Panc1 (cell line): ENCODE measurements around the gene RWDD1. TPM values are rescaled to one million over a fixed set of nuclear protein-coding genes. Genes with fewer than 3 reads are reported as not detected.
A peak's percentile ranks its signal among the peaks of the same experiment; 100 is the strongest.

Source experiments
- ATAC-seq: fragments of 200-7000 bp; cut with Tn5 transposase; 2 replicates; pipeline ENCODE4 v1.9.1; 2020; ENCODE audit warnings: mild to moderate bottlenecking, moderate library complexity
- BruUV-seq: library from RNA; stranded (reverse); fragments of 400-500 nt; replicated peaks from 2 replicates; lab custom pipeline; 2021; lab: Mats Ljungman, UMichigan
- CTCF ChIA-PET: fragments of 300-600 bp; sonication (Branson Sonifier 250); formaldehyde crosslinking; loops from one replicate; lab custom pipeline; 2022; ENCODE audit warnings: antibody characterized with exemption; lab: Charles Lee
- POLR2A ChIA-PET: fragments of 300-600 bp; sonication (Branson Sonifier 250); formaldehyde crosslinking; loops from one replicate; lab custom pipeline; 2022; ENCODE audit warnings: antibody characterized with exemption; lab: Charles Lee
- DNase-seq: peaks from one replicate; pipeline ENCODE4 v3.0.0-alpha.2; 2010; ENCODE audit warnings: low read depth, low spot score
- H3K27ac ChIP-seq: 2 replicates; pipeline ENCODE4 v1.5.1; 2011; ENCODE audit warnings: mild to moderate bottlenecking, low read length, inconsistent platforms
- H3K27me3 ChIP-seq: fragments of 200-500 bp; sonication (Bioruptor generic); 2 replicates; pipeline ENCODE4 v1.6.0; 2014; ENCODE audit warnings: low read length, inconsistent platforms; ENCODE audit not compliant: control insufficient read depth, insufficient read depth
- H3K36me3 ChIP-seq: fragments of 200-500 bp; sonication (Bioruptor generic); 2 replicates; pipeline ENCODE4 v1.5.1; 2014; ENCODE audit warnings: inconsistent platforms, mild to moderate bottlenecking, low read length, moderate library complexity; ENCODE audit not compliant: control insufficient read depth, insufficient read depth
- H3K4me1 ChIP-seq: 2 replicates; pipeline ENCODE4 v1.5.1; 2011; ENCODE audit warnings: inconsistent platforms, mild to moderate bottlenecking, low read length, moderate library complexity; ENCODE audit not compliant: control insufficient read depth, insufficient read depth
- H3K4me3 ChIP-seq, 2 experiments: 2 replicates each; pipeline ENCODE4 v1.5.1; 2011 to 2012; ENCODE audit warnings: low read depth in 2 of 2, low read length in 2 of 2, mild to moderate bottlenecking in 2 of 2, inconsistent platforms in 1 of 2, moderate library complexity in 1 of 2
- H3K9me3 ChIP-seq: fragments of 200-500 bp; sonication (Bioruptor generic); 2 replicates; pipeline ENCODE4 v1.5.1; 2014; ENCODE audit warnings: low read depth, mild to moderate bottlenecking, inconsistent platforms, low read length, moderate library complexity; ENCODE audit not compliant: control insufficient read depth, insufficient read depth
- CTCF ChIP-seq: fragments of 450-650 bp; IDR thresholded peaks from 2 replicates; pipeline ENCODE4 v1.5.1; 2017; ENCODE audit warnings: mild to moderate bottlenecking
- POLR2AphosphoS5 ChIP-seq: IDR thresholded peaks from 2 replicates; pipeline ENCODE4 v1.6.1; 2012; ENCODE audit warnings: mild to moderate bottlenecking, low read depth, low read length, moderate library complexity
- REST ChIP-seq, 2 experiments: IDR thresholded peaks; 2 replicates each; pipeline ENCODE4 v1.6.1; 2011 to 2012; ENCODE audit warnings: low read depth in 2 of 2, control low read depth in 1 of 2, low read length in 1 of 2, mild to moderate bottlenecking in 1 of 2, moderate library complexity in 1 of 2; ENCODE audit not compliant: insufficient read depth in 1 of 2
- SIN3A ChIP-seq: IDR thresholded peaks from 2 replicates; pipeline ENCODE4 v1.6.1; 2012; ENCODE audit warnings: low read depth, mild to moderate bottlenecking, low read length, moderate library complexity, borderline replicate concordance; ENCODE audit not compliant: insufficient read depth
- TCF7L2 ChIP-seq: IDR thresholded peaks from 2 replicates; pipeline ENCODE4 v1.6.1; 2011; ENCODE audit warnings: mild to moderate bottlenecking, low read depth, low read length, inconsistent platforms
- in situ Hi-C: cut with HindIII; loops from 2 replicates; pipeline ENCODE4 v1.10.0; 2016; ENCODE audit warnings: low sequenced_read_pairs, low pct_unique_long_range_greater_than_20kb
- intact Hi-C: fragments of 100-400 bp; cut with micrococcal nuclease; formaldehyde crosslinking; loops from one replicate; pipeline ENCODE4 v1.10.0; 2022; ENCODE audit not compliant: unreplicated experiment
- total RNA-seq: library from RNA; stranded (reverse); gene quantifications from one replicate; pipeline ENCODE4 v1.2.1, GENCODE V29; 2021; ENCODE audit not compliant: unreplicated experiment

The RWDD1 gene
- total RNA-seq, 1 experiment from 2014 or later, result 68.0 TPM

- H3K9me3 ChIP-seq, result no peaks in the 10 kb centered on the region
- in situ Hi-C loops, result no loop called here
- ChIA-PET CTCF (no interaction called here), POLR2A (interaction anchor here (0.5 kb wide), 1 partner anchor 55 kb away, joined by 3 read pairs; no protein-coding TSS in a partner anchor)
- intact Hi-C loops, result loop anchor here (5.0 kb wide), 1 partner anchor 271 kb away; no protein-coding TSS in a partner anchor
- ATAC-seq (0 out of 2 replicates have a peak, but pooled peaks have one; percentile 13), DNase-seq (peak; percentile 51)
- peaks cover 33% of the 10 kb centered on the region for H3K27me3 ChIP-seq
- H3K36me3 ChIP-seq, result no peaks in the 10 kb centered on the region
- H3K27ac ChIP-seq, result no peak overlapping the region
- H3K4me3 ChIP-seq, result no peak overlapping the region
- TF ChIP-seq TCF7L2, result no peak
- no peak for TF ChIP-seq POLR2AphosphoS5
- no peak for TF ChIP-seq CTCF
- no peak for TF ChIP-seq REST (IDR thresholded peaks at IDR 0.05; ENCODE audit: insufficient read depth in 1 of 2, low read depth in 2 of 2, low read length in 1 of 2)
- TF ChIP-seq SIN3A, result no peak
- no TSS peak for BruUV-seq
- H3K4me1 ChIP-seq, result no peaks in the 10 kb centered on the region; the same call in 1 of the 2 replicates
Observed at GRCh38 chr6:116557893-116558292, 13.4 kb upstream of the RWDD1 start.

- H3K4me1 ChIP-seq, result no peaks in the 10 kb centered on the region; the same call in none of the 2 replicates
- no peaks in the 10 kb centered on the region for H3K36me3 ChIP-seq
- ATAC-seq (no peak), DNase-seq (no peak)
- BruUV-seq, result no TSS peak
- H3K27me3 ChIP-seq, result peaks cover 32% of the 10 kb centered on the region
- no peaks in the 10 kb centered on the region for H3K9me3 ChIP-seq
- TF ChIP-seq TCF7L2 (no peak), CTCF (no peak), REST (IDR thresholded peaks at IDR 0.05; ENCODE audit: insufficient read depth in 1 of 2, low read depth in 2 of 2, low read length in 1 of 2) (no peak), POLR2AphosphoS5 (no peak)
- CTCF ChIA-PET, result interaction anchor here (1.4 kb wide), 1 partner anchor 291 kb away, joined by 5 read pairs; no protein-coding TSS in a partner anchor
- in situ Hi-C loops (no loop called here), intact Hi-C loops (no loop called here)
- H3K27ac ChIP-seq, result no peak overlapping the region
- H3K4me3 ChIP-seq, result no peak overlapping the region
- POLR2A ChIA-PET, result no interaction called here
Observed at GRCh38 chr6:116560130-116560529, 11.2 kb upstream of the RWDD1 start.
